Measurements from ENCODE around the gene VPS54. TPM values are rescaled to one million over a fixed set of nuclear protein-coding genes. Genes with fewer than 3 reads are reported as not detected.

Gene VPS54
- polyA plus RNA-seq, 12 donors: 20.0 to 33.5 (median 28.1) TPM; not detected in 1

DNA sequence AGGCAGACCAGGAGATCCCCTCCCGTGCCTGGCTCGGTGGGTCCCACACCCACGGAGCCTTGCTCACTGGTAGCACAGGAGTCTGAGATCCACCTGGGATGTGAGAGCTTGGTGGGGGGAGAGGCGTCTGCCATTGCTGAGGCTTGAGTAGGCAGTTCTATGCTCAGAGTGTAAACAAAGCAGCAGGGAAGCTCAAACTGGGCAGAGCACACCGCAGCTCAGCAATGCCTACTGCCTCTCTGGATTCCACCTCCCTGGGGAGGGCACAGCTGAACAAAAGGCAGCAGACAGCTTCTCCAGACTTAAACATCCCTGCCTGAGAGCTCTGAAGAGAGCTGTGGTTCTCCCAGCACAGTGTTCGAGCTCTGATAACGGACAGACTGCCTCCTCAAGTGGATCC is 92.4 kb downstream of the VPS54 start:
- DNase-seq: no peak

DNA sequence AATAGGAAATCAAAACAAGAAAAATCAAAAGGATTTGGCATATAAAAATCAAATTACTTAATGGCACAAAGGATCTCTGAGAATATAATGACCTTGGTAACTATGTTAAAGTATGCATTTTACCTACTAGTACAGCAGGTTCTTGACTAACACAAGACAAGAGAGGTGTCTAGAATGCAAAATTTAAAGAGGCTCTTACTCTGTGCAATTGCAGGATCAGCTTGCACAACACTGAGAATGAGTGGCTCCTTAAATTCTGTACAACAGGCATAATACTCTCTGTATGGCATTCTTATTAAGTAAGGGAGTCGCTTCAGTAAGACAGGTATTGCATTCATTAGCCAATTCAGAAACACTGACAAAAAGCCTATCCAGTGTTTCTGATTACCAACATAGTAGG is 104.9 kb downstream of the VPS54 start:
- DNase-seq: no peak

DNA sequence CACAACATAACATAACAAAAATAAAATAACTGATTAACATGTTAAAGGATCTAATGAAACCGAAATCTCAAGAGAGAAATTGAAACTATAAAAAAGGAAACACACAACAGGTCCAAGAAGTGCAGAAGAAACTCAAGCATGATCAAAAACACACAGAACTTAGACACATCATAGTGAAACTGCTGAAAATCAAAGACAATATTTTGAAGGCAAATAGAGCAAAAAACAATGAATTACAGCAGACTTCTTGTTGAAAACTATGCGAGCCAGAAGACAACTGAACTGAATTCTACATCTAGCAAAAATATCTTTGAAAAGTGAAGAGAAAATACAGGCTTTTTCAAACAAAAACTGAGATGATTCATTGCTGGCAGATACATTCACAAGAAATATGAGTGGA is 116.2 kb downstream of the VPS54 start:
- DNase-seq: no peak

DNA sequence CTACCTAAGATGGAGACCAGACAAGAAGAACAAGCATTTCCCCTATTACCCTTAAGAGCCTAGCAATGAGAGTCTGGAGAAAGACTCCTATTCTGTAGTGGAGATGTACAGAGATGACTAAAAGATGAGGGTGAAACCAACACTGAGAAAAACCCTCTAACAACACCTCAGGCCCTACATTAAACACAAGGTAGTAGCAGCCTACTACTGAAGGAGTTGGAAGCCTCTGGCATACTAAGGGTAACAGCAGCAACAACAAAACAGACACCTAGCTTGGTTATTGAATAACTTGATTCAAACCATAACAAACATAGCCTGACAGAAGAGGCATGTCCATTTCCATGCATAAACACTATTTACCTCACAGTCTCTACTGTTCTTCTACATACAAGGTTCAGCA is 117.1 kb downstream of the VPS54 start:
- DNase-seq: no peak

DNA sequence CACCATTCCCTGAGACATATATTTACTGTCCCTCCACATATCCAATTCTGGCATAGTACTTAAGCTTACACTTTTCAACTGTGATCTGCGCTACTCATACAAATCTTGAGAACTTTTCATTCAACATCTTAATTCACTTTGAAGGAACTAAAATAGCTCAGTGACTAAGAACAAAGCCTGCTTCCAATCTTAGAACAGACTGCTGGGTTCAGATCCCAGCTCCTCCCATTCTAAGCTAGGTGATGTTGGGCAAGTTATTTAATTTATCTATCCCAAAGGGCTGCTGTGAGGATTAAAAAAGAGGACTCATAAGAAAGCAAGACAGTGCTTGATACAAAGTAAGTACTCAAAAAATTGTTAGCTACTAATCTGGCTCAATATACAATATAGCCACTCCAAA is 119.6 kb downstream of the VPS54 start:
- DNase-seq: no peak

DNA sequence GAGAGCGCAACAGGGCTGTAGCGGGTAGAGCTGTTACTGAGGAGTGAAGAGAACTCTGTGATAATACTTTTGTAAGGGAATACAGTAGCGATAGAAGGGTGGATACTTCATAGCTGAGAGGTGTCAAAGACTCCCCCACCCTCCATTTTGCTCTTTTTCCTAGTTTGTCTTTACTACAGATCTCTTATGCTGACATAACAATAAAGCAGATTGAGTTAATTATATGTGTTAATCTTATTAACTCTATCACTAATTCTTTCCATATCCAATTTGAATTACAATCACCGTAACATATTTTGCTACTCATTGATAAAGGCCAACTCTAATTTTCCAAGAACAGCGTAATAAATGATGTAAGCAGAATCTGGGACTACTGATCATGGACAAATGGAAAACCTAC is 120.4 kb downstream of the VPS54 start:
- no peak for DNase-seq

DNA sequence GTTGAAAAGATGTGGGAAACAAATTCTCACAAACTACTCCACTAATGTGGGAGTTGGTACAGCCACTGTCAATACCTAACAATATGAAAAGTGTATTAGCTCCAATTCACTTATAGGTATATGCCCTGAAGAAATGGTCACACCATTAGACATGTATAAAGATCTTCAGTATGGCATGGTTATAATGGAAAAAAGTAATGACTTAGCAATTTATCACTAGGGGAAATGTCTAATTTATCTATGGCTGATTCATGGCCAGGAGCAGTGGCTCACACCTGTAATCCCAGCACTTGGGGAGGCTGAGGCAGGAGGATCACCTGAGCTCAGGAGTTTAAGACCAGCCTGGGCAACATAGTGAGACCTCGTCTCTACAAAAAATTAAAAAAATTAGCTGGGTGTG is 125.1 kb downstream of the VPS54 start:
- DNase-seq: no peak

DNA sequence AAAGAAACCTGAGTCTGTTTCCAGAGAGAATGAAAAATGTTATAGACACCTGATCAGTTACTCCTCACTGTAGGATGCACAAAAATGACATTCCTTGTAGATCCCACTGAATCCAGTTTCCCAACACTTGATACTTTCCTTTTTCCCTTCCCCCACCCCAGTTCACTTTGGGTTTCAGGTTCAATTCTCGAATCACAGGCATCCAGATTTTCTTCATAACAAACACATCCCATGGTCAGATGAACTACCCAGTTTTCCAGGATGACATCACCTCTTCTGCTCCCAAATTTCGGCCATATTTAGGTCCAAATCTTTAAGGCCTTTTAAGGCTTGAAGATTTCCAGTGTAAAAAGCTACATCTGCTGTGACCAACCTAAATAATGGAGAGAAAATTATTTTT is 126.1 kb downstream of the VPS54 start:
- DNase-seq: no peak

DNA sequence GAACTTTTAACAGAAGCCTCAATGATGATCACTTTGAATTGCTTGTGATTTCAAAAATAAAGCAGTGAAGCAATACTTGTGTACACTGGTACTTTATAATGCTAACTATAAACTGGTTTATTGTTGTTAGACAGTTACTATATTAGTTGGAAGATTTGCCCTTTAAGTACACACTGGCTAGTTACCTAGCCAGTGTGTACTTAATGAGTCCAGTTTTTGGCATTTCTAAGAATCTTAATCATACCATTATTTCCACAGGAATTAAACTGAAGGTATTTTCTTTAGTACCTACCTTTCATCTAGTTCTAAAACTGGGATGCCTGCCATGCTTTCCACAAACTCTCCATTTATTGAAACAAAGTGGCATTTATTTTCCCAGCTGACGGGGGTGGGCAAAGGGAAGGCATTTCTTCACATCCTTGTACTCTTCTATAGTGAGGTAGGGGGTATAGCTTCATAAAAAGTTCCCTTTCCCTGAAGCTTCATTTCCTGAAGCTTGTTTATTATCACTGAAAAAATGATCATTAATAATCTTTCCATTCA is 127.7 kb downstream of the VPS54 start:
- DNase-seq: no peak

DNA sequence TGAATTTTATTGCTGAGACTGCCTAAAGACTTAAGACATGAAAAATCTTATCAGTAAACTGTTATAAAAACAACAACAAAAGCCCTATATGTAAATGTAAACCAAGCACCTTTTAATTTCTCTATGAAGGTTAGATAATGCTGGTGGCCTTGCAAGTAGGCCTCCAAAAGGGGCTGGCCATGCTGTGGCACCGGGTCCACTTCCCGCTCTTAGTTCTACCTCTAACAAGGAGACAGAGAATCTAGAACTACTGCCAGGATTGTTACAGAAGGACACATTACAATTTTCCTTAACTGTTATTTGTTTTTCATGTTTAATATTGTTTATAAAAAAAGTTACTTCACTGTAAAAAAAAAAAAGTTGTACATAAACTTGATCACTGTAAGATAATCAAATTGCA is 128.6 kb downstream of the VPS54 start:
- DNase-seq: no peak

DNA sequence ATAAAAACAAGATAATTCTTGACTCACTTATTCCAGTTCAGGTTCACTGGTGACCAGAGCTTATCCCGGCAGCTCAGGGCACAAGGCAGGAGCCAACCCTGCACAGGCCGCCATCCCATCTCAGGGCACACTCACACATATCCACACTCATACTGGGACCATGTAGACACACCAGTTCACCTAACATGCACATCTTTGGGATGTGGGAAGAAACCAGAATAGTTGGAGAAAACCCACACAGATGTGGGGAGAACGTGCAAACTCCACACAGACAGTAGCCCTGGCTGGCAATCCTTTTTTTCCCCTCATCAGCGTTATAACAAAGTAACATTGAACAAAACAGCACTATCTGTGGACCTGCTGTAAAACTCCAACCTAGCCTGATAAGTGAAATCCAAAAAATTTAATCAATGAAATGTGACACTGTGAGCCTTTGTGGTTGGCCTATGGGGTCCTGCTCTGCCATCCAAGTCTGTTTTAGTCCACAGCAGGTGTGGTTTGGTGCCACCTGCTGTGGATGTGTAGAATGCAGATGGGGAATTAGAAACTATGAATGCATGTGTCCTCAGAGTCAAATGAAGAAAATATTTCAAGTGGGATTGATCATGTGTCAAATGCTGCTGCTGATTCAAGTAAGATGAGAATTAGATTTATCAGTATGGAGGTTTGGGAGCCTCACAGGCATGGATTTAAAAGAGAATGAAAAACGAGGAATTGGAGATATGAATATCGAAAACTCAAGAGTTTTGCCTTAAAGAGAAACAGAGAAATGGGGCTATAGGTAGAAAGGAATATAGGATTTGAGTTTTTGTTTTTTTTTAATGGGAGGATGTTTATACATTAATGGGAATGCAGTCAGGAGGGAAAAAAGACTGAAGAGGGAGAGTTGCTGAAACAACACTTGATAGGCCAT is 130.5 kb downstream of the VPS54 start:
- DNase-seq: peak; percentile 42

DNA sequence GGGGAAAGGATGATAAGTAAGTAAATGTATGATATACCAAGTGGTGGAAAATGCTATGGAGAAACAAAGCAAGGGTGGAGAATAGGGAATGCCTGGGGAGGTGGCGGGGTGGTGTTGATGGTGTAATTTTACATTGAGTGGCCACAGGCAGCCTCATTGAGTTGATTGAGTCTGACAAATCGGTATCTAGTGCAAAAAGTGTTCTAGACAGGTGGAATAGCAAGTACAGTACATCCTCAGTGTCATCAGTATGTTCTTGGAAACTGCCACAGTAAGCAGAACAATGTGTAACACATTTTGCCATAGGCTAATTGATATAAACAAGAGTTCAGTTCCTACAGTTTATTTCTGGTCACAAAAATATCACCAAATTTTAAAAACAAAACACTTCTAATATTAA is 131.2 kb downstream of the VPS54 start:
- DNase-seq: no peak

DNA sequence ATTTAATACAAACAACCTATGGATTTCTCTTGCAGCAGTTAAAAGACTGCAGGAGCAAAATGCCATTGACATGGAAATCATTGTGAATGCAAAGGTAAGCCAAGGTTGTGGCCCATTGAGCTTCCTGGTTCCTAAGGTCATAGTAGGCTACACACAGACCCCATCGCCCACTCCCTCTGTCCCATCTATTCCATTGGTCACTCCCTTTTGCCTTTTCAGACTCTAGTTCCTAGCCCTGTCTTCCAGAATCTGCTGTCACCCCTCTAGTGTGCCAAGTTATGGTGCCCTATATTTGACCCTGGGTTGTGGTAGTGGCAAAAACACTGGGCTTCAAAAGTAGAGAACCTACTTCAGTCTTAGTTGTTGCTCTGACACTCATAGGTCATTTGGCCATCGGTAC is 132.8 kb downstream of the VPS54 start:
- DNase-seq: no peak

DNA sequence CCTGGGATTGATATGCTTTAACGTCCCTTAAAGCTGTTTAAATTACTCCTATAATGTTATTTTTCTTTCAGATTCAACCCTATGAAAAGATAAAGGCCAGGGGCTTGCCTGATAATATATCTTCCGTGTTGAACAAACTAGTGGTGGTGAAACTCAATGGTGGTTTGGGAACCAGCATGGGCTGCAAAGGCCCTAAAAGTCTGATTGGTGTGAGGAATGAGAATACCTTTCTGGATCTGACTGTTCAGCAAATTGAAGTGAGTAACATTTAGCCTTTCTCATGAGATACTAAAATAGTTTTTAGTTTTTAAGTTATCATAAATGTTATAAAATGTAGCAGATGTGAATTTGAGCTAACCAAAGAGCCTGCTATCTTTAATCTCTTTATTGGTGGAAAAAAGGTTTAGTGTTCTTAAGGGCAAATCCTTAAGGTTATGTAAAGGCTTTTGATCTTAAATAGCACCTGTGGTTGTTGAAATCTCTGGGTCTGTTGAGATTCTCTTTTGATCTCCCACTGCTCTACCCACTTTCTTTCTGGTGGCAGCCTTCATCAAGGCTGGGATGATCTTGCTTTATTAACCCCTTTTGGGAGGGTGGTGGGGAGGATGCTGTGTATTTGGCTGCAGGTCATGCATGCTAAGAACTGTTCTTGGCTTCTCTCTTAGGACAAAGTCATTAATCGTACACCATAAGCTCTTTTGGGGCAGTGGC is 136.7 kb downstream of the VPS54 start:
- DNase-seq: no peak

DNA sequence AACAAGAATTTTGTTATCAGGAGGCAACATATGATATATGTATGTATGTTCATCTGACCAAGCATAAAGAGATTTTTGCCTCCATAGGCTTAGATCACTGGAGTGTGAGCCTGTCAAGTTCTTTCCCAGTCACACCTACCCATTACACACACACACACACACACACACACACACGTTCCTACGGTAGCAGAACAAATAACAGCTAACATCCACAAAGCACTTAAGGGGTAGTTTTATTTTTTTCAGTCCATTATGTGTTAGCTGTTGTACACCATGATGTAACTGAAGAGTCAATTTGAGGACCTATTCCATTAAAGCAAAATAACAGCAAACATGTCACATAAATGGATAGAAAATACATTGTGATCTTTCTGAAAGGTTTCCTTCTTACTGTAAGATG is 138.0 kb downstream of the VPS54 start:
- no peak for DNase-seq

DNA sequence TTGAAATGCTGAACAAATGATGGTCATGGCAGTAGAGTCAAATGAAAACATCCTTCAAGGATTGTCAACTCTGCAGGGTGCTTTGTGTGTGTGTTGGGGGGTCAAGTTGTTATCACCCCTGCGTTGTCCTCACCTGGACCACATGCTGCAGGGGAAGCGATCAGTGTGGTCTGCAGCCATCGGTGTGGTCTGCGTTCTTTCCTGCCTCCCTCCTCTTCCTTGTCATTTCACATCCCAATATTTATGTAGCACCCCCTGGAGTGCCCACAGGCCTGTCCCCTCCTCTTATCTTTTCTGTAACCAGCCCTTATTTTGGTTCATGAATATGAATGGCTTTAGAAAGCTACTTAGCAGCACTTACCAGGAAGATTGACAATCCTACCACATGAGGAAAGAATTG is 138.6 kb downstream of the VPS54 start:
- no peak for DNase-seq

DNA sequence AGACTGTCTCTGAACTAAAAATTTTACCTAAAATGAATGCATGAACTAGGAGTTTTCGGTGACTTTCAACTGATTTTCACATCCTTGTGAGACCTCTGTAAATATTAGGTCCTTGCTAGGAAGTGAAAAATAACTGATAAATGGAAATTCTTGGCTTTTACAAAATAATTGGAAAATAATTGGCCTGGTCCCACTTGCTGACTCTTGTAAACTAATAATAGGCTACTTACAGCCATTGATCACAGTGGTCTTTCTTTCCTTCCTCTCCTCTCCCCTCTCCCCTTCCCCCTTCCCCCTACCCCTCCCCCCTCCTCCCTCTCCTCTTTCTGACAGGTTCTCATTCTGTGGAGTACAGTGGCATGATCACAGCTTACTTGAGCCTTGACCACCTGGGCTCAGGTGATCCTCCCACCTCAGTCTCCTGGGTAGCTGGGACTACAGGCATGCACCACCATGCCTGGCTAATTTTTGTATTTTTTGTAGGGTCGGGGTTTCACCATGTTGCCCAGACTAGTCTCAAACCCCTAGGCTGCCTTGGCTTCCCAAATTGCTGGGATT is 139.3 kb downstream of the VPS54 start:
- DNase-seq: no peak

DNA sequence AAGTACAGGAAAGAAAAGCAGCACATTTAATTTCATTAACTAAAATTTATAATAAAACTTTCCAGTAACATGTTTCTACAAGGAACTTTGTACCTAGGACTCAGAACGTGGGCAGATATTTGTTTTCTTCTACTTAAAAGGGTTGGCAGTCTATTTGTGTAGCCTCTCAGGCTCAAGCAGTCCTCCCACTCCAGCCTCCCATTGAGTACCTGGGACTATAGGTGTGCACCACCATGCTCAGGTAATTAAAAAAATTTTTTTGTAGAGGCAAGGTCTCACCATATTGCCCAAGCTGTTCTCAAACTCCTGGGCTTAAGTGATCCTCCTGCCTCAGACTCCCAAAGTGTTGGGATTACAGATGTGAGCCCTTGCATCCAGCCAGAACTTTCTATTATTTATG is 140.7 kb downstream of the VPS54 start:
- DNase-seq: no peak

DNA sequence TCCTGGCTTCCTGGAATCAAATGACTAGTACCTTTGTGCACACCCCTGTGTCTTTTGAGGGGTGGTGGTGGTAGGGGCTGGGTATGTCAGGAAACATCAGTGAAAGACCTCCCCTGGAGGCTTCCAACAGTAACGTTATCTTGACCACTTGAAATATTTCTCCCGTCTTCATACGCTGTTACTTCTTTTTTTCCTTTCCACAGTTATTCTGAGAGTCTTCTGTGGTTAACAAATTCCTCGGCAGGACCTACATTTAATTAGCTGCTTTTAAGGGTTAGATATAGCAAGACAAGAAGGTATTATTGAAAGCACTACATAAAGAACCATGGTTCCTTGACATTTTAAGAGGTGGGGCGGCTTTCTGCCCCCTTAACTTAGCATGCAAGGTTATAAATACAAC is 142.9 kb downstream of the VPS54 start:
- no peak for DNase-seq

DNA sequence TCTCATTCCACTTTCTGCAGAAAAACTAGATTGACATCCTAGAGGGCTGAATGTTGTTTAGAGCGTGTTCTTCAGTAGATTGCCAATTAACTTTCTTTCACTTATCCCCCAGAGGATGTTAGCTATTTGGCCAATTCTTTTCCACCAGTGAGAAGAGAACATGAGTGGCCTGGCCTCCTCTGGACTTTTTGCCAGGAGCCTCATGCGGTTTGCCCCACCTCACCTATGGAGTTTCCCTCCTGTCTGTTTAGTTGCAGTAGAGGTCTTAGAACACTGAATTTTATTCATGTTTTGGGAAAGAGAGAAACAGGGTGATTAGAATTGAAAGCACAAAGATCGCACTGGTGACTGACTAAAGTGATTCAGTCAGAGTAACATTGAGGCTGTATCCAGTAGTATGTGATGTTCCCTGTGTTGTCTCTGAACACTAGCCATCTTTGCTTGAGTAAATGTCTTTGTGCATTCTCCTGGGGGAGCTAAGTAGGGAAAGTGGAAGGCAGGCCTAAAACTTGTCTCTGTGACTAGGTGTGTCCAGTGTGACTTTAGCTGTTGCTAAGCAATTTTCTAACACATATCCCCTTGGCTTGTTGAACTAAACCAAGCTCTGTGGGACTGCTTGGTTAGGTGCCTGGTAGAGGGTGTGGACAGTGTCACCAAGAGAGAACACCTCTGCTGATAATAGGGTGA is 143.5 kb downstream of the VPS54 start:
- no peak for DNase-seq

DNA sequence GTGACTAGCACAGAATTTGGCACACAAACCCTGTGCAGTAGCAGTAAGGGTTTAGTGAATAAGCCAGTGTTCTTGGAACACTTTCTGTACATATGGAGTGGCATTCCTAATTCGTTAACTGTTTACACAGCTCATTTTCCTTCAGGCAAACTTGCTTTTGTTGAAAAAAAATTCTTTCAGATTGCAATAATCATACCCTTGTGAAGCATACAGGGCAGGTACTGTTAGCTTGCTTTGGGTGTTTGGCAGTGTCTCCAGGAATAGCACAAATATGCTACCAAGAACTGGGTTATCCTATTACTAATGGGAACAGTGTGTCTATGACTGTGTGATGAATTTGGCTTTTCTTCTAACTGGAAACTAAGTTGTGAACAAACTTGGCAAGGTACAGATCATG is 144.1 kb downstream of the VPS54 start:
- DNase-seq: peak; percentile 19

Measured in muscle of arm (tissue), 12 donors.